IMR-90 (cell line): ENCODE measurements around the gene RET. TPM values are rescaled to one million over a fixed set of nuclear protein-coding genes. Genes with fewer than 3 reads are reported as not detected.

Experiments used
- ATAC-seq: fragments of 200-7000 bp; cut with Tn5 transposase; 2 replicates; pipeline ENCODE4 v1.9.1; 2020; ENCODE audit warnings: low read depth, mild to moderate bottlenecking, moderate library complexity
- BruUV-seq: library from RNA; stranded (reverse); fragments of 400-500 nt; replicated peaks from 2 replicates; lab custom pipeline; 2021; lab: Mats Ljungman, UMichigan
- CTCF ChIA-PET: fragments of 300-600 bp; formaldehyde crosslinking; extraction: SDS; loops from one replicate; lab custom pipeline; 2021; ENCODE audit warnings: antibody characterized with exemption; lab: Yijun Ruan, JAX
- POLR2A ChIA-PET: fragments of 300-600 bp; sonication (Branson Sonifier 250); formaldehyde crosslinking; loops from one replicate; lab custom pipeline; 2022; ENCODE audit warnings: antibody characterized with exemption; ENCODE audit not compliant: unreplicated experiment; lab: Charles Lee
- DNase-seq: peaks from one replicate; pipeline ENCODE4 v3.0.0; 2013
- H2AFZ ChIP-seq: replicated peaks from 2 replicates; pipeline ENCODE3; 2013; ENCODE audit warnings: low read length, mild to moderate bottlenecking; ENCODE audit not compliant: poor library complexity
- H2AK5ac ChIP-seq: 2 replicates; pipeline ENCODE4 v1.6.1; 2013; ENCODE audit warnings: low read depth, low read length, inconsistent platforms
- H2AK9ac ChIP-seq: replicated peaks from 2 replicates; pipeline ENCODE3; 2013; ENCODE audit warnings: mild to moderate bottlenecking, low read depth, low read length, moderate library complexity; ENCODE audit not compliant: poor library complexity
- H2BK120ac ChIP-seq: 2 replicates; pipeline ENCODE4 v1.6.1; 2013; ENCODE audit warnings: low read depth, low read length, inconsistent platforms
- H2BK15ac ChIP-seq: 3 replicates; pipeline ENCODE4 v1.6.1; 2013; ENCODE audit warnings: low read depth, low read length, inconsistent platforms
- H2BK20ac ChIP-seq: 2 replicates; pipeline ENCODE4 v1.6.1; 2013; ENCODE audit warnings: low read depth, mild to moderate bottlenecking, inconsistent platforms, low read length, moderate library complexity
- H2BK5ac ChIP-seq: 2 replicates; pipeline ENCODE4 v1.6.1; 2013; ENCODE audit warnings: mild to moderate bottlenecking, low read depth, low read length, inconsistent platforms; ENCODE audit not compliant: poor library complexity, severe bottlenecking
- H3K14ac ChIP-seq: replicated peaks from 2 replicates; pipeline ENCODE4 v1.6.1; 2013; ENCODE audit warnings: low read depth, low read length, inconsistent platforms
- H3K18ac ChIP-seq: 2 replicates; pipeline ENCODE4 v1.6.1; 2013; ENCODE audit warnings: low read depth, low read length, control low read depth
- H3K23ac ChIP-seq: 2 replicates; pipeline ENCODE4 v1.6.1; 2013; ENCODE audit warnings: low read depth, low read length, inconsistent platforms
- H3K27ac ChIP-seq: 2 replicates; pipeline ENCODE4 v1.5.1; 2013; ENCODE audit warnings: mild to moderate bottlenecking, control low read depth, low read length; ENCODE audit not compliant: insufficient read depth
- H3K27me3 ChIP-seq: 2 replicates; pipeline ENCODE4 v1.6.1; 2013; ENCODE audit warnings: low read length; ENCODE audit not compliant: control insufficient read depth, insufficient read depth
- H3K36me3 ChIP-seq: 2 replicates; pipeline ENCODE4 v1.6.1; 2013; ENCODE audit warnings: low read length, mixed read lengths; ENCODE audit not compliant: control insufficient read depth, insufficient read depth
- H3K4ac ChIP-seq: 2 replicates; pipeline ENCODE4 v1.6.1; 2013; ENCODE audit warnings: low read depth, low read length, inconsistent platforms
- H3K4me1 ChIP-seq: 2 replicates; pipeline ENCODE4 v1.6.1; 2013; ENCODE audit warnings: low read length, mixed read lengths; ENCODE audit not compliant: control insufficient read depth, insufficient read depth
- H3K4me2 ChIP-seq: 2 replicates; pipeline ENCODE4 v1.6.1; 2013; ENCODE audit warnings: low read depth, mild to moderate bottlenecking, control low read depth, low read length, moderate library complexity
- H3K4me3 ChIP-seq: 2 replicates; pipeline ENCODE4 v1.5.1; 2013; ENCODE audit warnings: low read depth, mild to moderate bottlenecking, control low read depth, low read length, moderate library complexity; ENCODE audit not compliant: insufficient read depth
- H3K56ac ChIP-seq: 2 replicates; pipeline ENCODE4 v1.6.1; 2013; ENCODE audit warnings: low read length, inconsistent platforms; ENCODE audit not compliant: insufficient read depth; ENCODE audit errors: extremely low read depth
- H3K79me1 ChIP-seq, 2 experiments: 2 replicates each; pipeline ENCODE4 v1.6.1; 2013; ENCODE audit warnings: low read length in 2 of 2, inconsistent platforms in 1 of 2, low read depth in 1 of 2
- H3K9ac ChIP-seq: 2 replicates; pipeline ENCODE4 v1.6.1; 2013; ENCODE audit warnings: low read depth, low read length, control low read depth
- H3K9me1 ChIP-seq: 2 replicates; pipeline ENCODE4 v1.6.1; 2013; ENCODE audit warnings: low read length, inconsistent platforms; ENCODE audit not compliant: insufficient read depth
- H3K9me3 ChIP-seq: 2 replicates; pipeline ENCODE4 v1.6.1; 2013; ENCODE audit warnings: low read length; ENCODE audit not compliant: control insufficient read depth, insufficient read depth
- H4K20me1 ChIP-seq: 2 replicates; pipeline ENCODE4 v1.6.1; 2013; ENCODE audit warnings: low read length, inconsistent platforms; ENCODE audit not compliant: insufficient read depth
- H4K5ac ChIP-seq: 2 replicates; pipeline ENCODE4 v1.6.1; 2013; ENCODE audit warnings: mild to moderate bottlenecking, low read depth, low read length, control low read depth
- H4K8ac ChIP-seq, 2 experiments: 2 replicates each; pipeline ENCODE4 v1.6.1; 2013; ENCODE audit warnings: low read depth in 2 of 2, low read length in 2 of 2, control low read depth in 1 of 2, inconsistent platforms in 1 of 2
- H4K91ac ChIP-seq: 2 replicates; pipeline ENCODE4 v1.6.1; 2013; ENCODE audit warnings: low read depth, low read length, inconsistent platforms; ENCODE audit not compliant: insufficient read depth
- CEBPB ChIP-seq: IDR thresholded peaks from 2 replicates; pipeline ENCODE4 v1.6.1; 2012; ENCODE audit warnings: low read depth, low read length, improper control_type of control experiment
- POLR2A ChIP-seq: IDR thresholded peaks from 2 replicates; pipeline ENCODE4 v1.6.1; 2012; ENCODE audit warnings: mild to moderate bottlenecking, low read depth, low read length
- RAD21 ChIP-seq: IDR thresholded peaks from 2 replicates; pipeline ENCODE4 v1.6.1; 2012; ENCODE audit warnings: low read length, improper control_type of control experiment
- WGBS, 2 experiments: methylation state at CpG; one replicate each; pipeline versions ENCODE4 v1.1.5 to v1.1.7; 2013; ENCODE audit warnings: missing lambda C conversion rate in 2 of 2; ENCODE audit not compliant: insufficient read length in 1 of 2; ENCODE audit errors: extremely low coverage in 2 of 2; 5-methylcytosine and 5-hydroxymethylcytosine counted together
- dilution Hi-C: fragments of 300-500 bp; cut with HindIII; formaldehyde crosslinking; loops from one replicate; pipeline ENCODE4 v1.14.3; 2018; ENCODE audit warnings: low sequenced_read_pairs; ENCODE audit not compliant: unreplicated experiment
- in situ Hi-C: fragments of 300-500 bp; cut with MboI; formaldehyde crosslinking; loops from 3 replicates; pipeline ENCODE4 v1.14.3; 2019; ENCODE audit warnings: low sequenced_read_pairs, inconsistent platforms, mixed read lengths
- intact Hi-C: fragments of 100-400 bp; cut with micrococcal nuclease; formaldehyde crosslinking; loops from 2 replicates; pipeline ENCODE4 v1.10.0; 2022
- polyA plus RNA-seq, 3 experiments: library from polyadenylated mRNA; depleted of rRNA; stranded (reverse); fragments of >200 nt; gene quantifications; 2 replicates each; pipeline ENCODE4 v1.2.3, GENCODE V29; 2012; ENCODE audit warnings: low replicate concordance in 1 of 3
- total RNA-seq: library from RNA; depleted of rRNA; stranded (reverse); fragments of >200 nt; gene quantifications from 2 replicates; pipeline ENCODE4 v1.2.3, GENCODE V29; 2012

RET gene
- total and polyA plus RNA-seq, 2 of the 4 experiments (the other 2 are of a cell fraction) = 0.10 to 0.18 TPM

DNA sequence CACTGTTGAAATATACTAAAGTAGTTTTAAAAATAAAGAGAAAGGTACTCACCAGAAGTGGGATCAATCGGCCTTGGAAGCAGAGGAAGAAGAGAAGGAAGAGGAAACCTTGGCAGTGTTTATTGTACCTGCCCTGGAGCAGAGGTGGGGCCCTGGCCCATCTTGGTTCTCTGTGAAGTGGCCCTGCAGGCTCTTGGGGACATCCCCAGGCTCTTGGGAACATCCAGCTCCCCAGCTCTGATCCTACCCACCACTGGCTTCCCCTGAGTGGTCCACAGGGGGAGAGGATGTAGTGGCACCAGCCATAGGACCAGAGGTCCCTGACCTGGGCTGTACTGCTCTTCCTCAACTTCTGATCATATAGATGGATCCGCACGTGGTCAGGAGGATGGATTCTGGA lies 22.3 kb upstream of the RET start:
- no peak overlapping the region for H3K4me2 ChIP-seq
- no peak overlapping the region for H3K4ac ChIP-seq
- H4K91ac ChIP-seq = no peak overlapping the region
- H2BK120ac ChIP-seq = no peak overlapping the region
- no peak overlapping the region for H3K56ac ChIP-seq
- no peak overlapping the region for H3K27ac ChIP-seq
- no peak overlapping the region for H3K18ac ChIP-seq
- no peaks in the 10 kb centered on the region for H3K36me3 ChIP-seq
- no peak overlapping the region for H4K5ac ChIP-seq
- BruUV-seq = no TSS peak
- H2BK5ac ChIP-seq = no peak overlapping the region
- H3K4me1 ChIP-seq = no peaks in the 10 kb centered on the region
- no peak overlapping the region for H2AK5ac ChIP-seq
- no peaks in the 10 kb centered on the region for H4K20me1 ChIP-seq
- H3K23ac ChIP-seq = no peak overlapping the region
- no peak overlapping the region for H3K9ac ChIP-seq
- TF ChIP-seq POLR2A (no peak), CEBPB (no peak), RAD21 (no peak)
- intact Hi-C loops (no loop called here), dilution Hi-C loops (no loop called here), in situ Hi-C loops (loop anchor here (25.0 kb wide), 1 partner anchor 167 kb away; no protein-coding TSS in a partner anchor)
- no peaks in the 10 kb centered on the region for H3K9me1 ChIP-seq
- H2BK15ac ChIP-seq = no peak overlapping the region
- no peaks in the 10 kb centered on the region for H3K9me3 ChIP-seq
- DNase-seq = no peak
- H4K8ac ChIP-seq = no peak overlapping the region
- H3K14ac ChIP-seq = no peak overlapping the region
- POLR2A ChIA-PET = no interaction called here
- no peak overlapping the region for H2AK9ac ChIP-seq
- H3K4me3 ChIP-seq = no peak overlapping the region
- peaks cover 10% of the 10 kb centered on the region for H3K27me3 ChIP-seq
- WGBS, 2 experiments = 14% methylated on average over 1 of the region's 3 CpGs; no CpG with 5 or more reads in 1 of the 2 experiments
- no peak overlapping the region for H2BK20ac ChIP-seq
- no peaks in the 10 kb centered on the region for H3K79me1 ChIP-seq
- CTCF ChIA-PET = no interaction called here
- ATAC-seq = no peak
- no peak overlapping the region for H2AFZ ChIP-seq
